HepG2 (cell line): ENCODE data around the gene WDR81. TPM values are rescaled to one million over a fixed set of nuclear protein-coding genes. Genes with fewer than 3 reads are reported as not detected.

Experiments used
- ATF7-NPFF ChIP-seq: sonication (generic); formaldehyde crosslinking; IDR thresholded peaks from 2 replicates; pipeline ENCODE4 v1.8.1; 2023; ENCODE audit warnings: mild to moderate bottlenecking, low read depth, missing genetic modification reagents, moderate library complexity
- FOXP4 ChIP-seq: sonication (generic); formaldehyde crosslinking; IDR thresholded peaks from 2 replicates; pipeline ENCODE4 v1.4.0; 2020; ENCODE audit warnings: missing genetic modification reagents
- GPN1 ChIP-seq: sonication (generic); formaldehyde crosslinking; IDR thresholded peaks from 2 replicates; pipeline ENCODE4 v1.5.1; 2020; ENCODE audit warnings: missing genetic modification reagents, borderline replicate concordance
- KAT2B ChIP-seq: fragments of 150-350 bp; IDR thresholded peaks from 2 replicates; pipeline ENCODE4 v1.6.1; 2014; ENCODE audit warnings: low read depth, low read length, borderline replicate concordance
- KAT8 ChIP-seq: IDR thresholded peaks from 2 replicates; pipeline ENCODE4 v1.6.1; 2016; ENCODE audit warnings: missing genetic modification reagents, missing compliant biosample characterization
- KDM2A ChIP-seq: sonication (generic); formaldehyde crosslinking; IDR thresholded peaks from 2 replicates; pipeline ENCODE4 v1.4.0; 2020; ENCODE audit warnings: low read depth, missing genetic modification reagents, borderline replicate concordance
- KMT2B ChIP-seq: IDR thresholded peaks from 2 replicates; pipeline ENCODE4 v1.6.1; 2016; ENCODE audit warnings: missing genetic modification reagents, missing compliant biosample characterization
- MTERF4 ChIP-seq: sonication (generic); formaldehyde crosslinking; IDR thresholded peaks from 2 replicates; pipeline ENCODE4 v1.8.0; 2023; ENCODE audit warnings: mild to moderate bottlenecking, missing genetic modification reagents
- SETDB1 ChIP-seq: sonication (generic); formaldehyde crosslinking; IDR thresholded peaks from 2 replicates; pipeline ENCODE4 v1.5.1; 2020; ENCODE audit warnings: missing genetic modification reagents, mild to moderate bottlenecking, borderline replicate concordance
- SNAPC5 ChIP-seq: sonication (generic); formaldehyde crosslinking; IDR thresholded peaks from 2 replicates; pipeline ENCODE4 v1.8.1; 2023; ENCODE audit warnings: mild to moderate bottlenecking, missing genetic modification reagents, borderline replicate concordance
- SP4 ChIP-seq: sonication (generic); formaldehyde crosslinking; IDR thresholded peaks from 2 replicates; pipeline ENCODE4 v1.8.1; 2023; ENCODE audit warnings: mild to moderate bottlenecking, missing genetic modification reagents
- SRSF4 ChIP-seq: fragments of 200-400 bp; formaldehyde crosslinking; IDR thresholded peaks from one replicate; pipeline ENCODE4 v1.6.1; 2018; ENCODE audit warnings: mild to moderate bottlenecking, low read depth, low read length, moderate library complexity; ENCODE audit not compliant: poor library complexity, severe bottlenecking
- TEAD3 ChIP-seq: optimal IDR thresholded peaks from 2 replicates; pipeline ENCODE3; 2016; ENCODE audit warnings: borderline replicate concordance
- ZBTB37 ChIP-seq: sonication (generic); formaldehyde crosslinking; IDR thresholded peaks from 2 replicates; pipeline ENCODE4 v1.4.0; 2020; ENCODE audit warnings: mild to moderate bottlenecking, missing genetic modification reagents
- ZNF224 ChIP-seq: sonication (generic); formaldehyde crosslinking; IDR thresholded peaks from 2 replicates; pipeline ENCODE4 v1.5.0; 2020; ENCODE audit warnings: mild to moderate bottlenecking, missing genetic modification reagents
- ZNF276 ChIP-seq: sonication (generic); formaldehyde crosslinking; IDR thresholded peaks from 2 replicates; pipeline ENCODE4 v1.4.0; 2020; ENCODE audit warnings: mild to moderate bottlenecking, low read depth, missing genetic modification reagents
- ZNF280B ChIP-seq: sonication (generic); formaldehyde crosslinking; IDR thresholded peaks from 2 replicates; pipeline ENCODE4 v1.5.0; 2020; ENCODE audit warnings: missing genetic modification reagents, mild to moderate bottlenecking, borderline replicate concordance
- ZNF367 ChIP-seq: sonication (generic); formaldehyde crosslinking; IDR thresholded peaks from 2 replicates; pipeline ENCODE4 v1.4.0; 2020; ENCODE audit warnings: missing genetic modification reagents, borderline replicate concordance
- ZNF563 ChIP-seq: sonication (generic); formaldehyde crosslinking; IDR thresholded peaks from 2 replicates; pipeline ENCODE4 v1.8.0; 2022; ENCODE audit warnings: mild to moderate bottlenecking, moderate library complexity, missing genetic modification reagents
- polyA plus RNA-seq, 8 experiments: library from polyadenylated mRNA; depleted of rRNA in 3 of 8; stranded (reverse) in 7 of 8; unstranded in 1 of 8; fragments of >200 nt; fragmentation: Illumina TruSeq in 4 of 8; extraction: Trizol in 4 of 8; gene quantifications; 2 replicates each; pipeline versions ENCODE4 v1.2.1 to v1.2.3, GENCODE V29; 2011 to 2016; ENCODE audit warnings: low read depth in 4 of 8, missing spikeins in 1 of 8, mixed read lengths in 1 of 8; ENCODE audit not compliant: insufficient read depth in 1 of 8
- total RNA-seq, 5 experiments: library from RNA; depleted of rRNA; stranded (reverse); fragments of >200 nt; fragmentation: Illumina TruSeq; extraction: Trizol; gene quantifications; 2 replicates each; pipeline ENCODE4 v1.2.3, GENCODE V29; 2016; ENCODE audit warnings: low read depth in 1 of 5

WDR81 gene
- total and polyA plus RNA-seq, 2 of the 13 experiments (the other 11 are each of a cell fraction or from before 2014, with no cell fraction given), result 9.1 to 16.7 TPM

GRCh38 chr17:1709971-1710806 lies 14.3 kb upstream of the WDR81 start, which contains the start of gene TLCD2 (continued):
- TF ChIP-seq MTERF4 (CRISPR knock-in tag) (no peak), ZBTB37 (no peak), FOXP4 (CRISPR knock-in tag) (0 out of 2 replicates have a peak, but pooled peaks have one; percentile 9), ZNF280B (CRISPR knock-in tag) (no peak), ZNF276 (no peak), KMT2B (CRISPR knock-in tag) (no peak), KDM2A (CRISPR knock-in tag) (peak; percentile 97), ZNF367 (CRISPR knock-in tag) (0 out of 2 replicates have a peak, but pooled peaks have one; percentile 48), ZNF563 (no peak), ATF7-NPFF (CRISPR knock-in tag) (peak; percentile 52; the same call in 1 of the 2 replicates), SP4 (CRISPR knock-in tag) (peak; percentile 22; the same call in 1 of the 2 replicates), TEAD3 (CRISPR knock-in tag) (no peak), GPN1 (CRISPR knock-in tag) (no peak), KAT8 (no peak), SNAPC5 (CRISPR knock-in tag) (no peak), SRSF4 (no peak), ZNF224 (CRISPR knock-in tag) (no peak), KAT2B (no peak), SETDB1 (CRISPR knock-in tag) (no peak)
